Measurements from ENCODE around the gene HS1BP3.

DNA sequence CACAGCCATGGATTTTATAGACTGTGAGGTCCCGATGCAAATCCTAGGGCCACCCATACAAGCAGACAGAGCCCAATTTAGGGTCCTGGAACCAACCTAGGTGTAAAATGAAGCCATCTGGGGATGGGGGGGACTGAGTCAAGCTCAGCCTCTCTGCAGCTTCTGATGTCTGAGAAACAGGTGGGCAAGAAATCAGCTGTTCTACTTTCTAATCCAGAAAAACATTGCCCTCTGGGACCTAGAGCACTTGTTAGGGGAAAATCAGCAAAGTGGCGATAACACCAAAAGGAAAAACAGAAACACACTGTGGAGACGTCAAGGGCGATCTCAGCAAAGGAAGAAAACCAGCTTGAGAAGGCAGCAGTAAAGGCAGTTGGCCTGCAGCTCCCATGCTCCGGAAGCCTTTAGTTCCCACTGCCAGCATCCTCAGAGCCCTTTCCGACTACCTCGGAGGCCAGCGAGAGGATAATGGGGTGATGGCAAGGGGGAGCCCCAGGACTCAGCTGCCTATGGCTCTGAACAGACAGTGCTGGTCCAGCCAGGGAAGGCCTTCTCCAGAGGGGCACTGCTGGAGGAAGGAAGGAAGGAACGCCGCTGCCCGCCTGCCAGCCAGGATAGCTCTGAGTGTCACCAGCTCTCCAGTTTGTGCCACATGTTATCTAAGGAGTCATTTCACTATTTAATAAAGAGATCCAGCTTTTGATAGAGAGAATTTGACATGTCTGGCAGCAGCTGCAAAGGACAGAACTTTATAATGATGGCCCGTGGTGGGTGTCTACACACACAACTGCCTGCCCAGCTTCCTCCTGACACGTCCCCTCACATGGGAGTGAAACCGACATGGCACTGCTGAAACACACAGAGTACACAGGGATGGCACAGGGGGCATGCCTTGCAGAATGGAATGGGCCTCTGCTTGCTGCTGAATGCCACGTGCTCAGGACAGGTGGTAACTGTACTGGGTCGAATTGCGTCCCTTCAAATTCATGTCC is 37.7 kb downstream of the HS1BP3 start:
- TF ChIP-seq CTCF (IDR thresholded peaks at IDR 0.05) (no peak), EP300 (IDR thresholded peaks at IDR 0.05) (no peak)
